Measurements from ENCODE around the gene ADAMTS17. TPM values are rescaled to one million over a fixed set of nuclear protein-coding genes. Genes with fewer than 3 reads are reported as not detected.
"Not testable (repeated sequence)": the region's sequence is repeated elsewhere in the genome, so short reads cannot be mapped to it uniquely, and the experiment has no call there.

Gene ADAMTS17
- total and polyA plus RNA-seq, 2 experiments from 2014 or later = 0.69 to 3.3 TPM

- Histone ChIP-seq H3K9me3 (ENCODE audit: low read depth) (no peaks in the 10 kb centered on the region), H3K4me3 (no peak overlapping the region), H3K4me1 (ENCODE audit: low read depth) (no peaks in the 10 kb centered on the region), H3K27me3 (peaks cover 42% of the 10 kb centered on the region), H3K27ac (no peak overlapping the region), H3K36me3 (no peaks in the 10 kb centered on the region)
- no peak for TF ChIP-seq CTCF (IDR thresholded peaks at IDR 0.05; ENCODE audit: low read depth, low read length)
- DNase-seq (ENCODE audit: low read depth in 1 of 2, low spot score in 1 of 2) = no peak
Measured at GRCh38 chr15:99929266-99929665, 412.5 kb downstream of the ADAMTS17 start.

- Histone ChIP-seq H3K27ac (no peak overlapping the region), H3K9me3 (ENCODE audit: low read depth) (no peaks in the 10 kb centered on the region), H3K4me3 (peak overlapping the region; percentile 26), H3K36me3 (no peaks in the 10 kb centered on the region), H3K4me1 (ENCODE audit: low read depth) (no peaks in the 10 kb centered on the region), H3K27me3 (peaks cover 50% of the 10 kb centered on the region)
- TF ChIP-seq CTCF (IDR thresholded peaks at IDR 0.05; ENCODE audit: low read depth, low read length) = peak; percentile 46
- DNase-seq (ENCODE audit: low read depth in 1 of 2, low spot score in 1 of 2) = peak; percentile 82 to 88
Measured at GRCh38 chr15:99928429-99928981, 413.3 kb downstream of the ADAMTS17 start.

DNA sequence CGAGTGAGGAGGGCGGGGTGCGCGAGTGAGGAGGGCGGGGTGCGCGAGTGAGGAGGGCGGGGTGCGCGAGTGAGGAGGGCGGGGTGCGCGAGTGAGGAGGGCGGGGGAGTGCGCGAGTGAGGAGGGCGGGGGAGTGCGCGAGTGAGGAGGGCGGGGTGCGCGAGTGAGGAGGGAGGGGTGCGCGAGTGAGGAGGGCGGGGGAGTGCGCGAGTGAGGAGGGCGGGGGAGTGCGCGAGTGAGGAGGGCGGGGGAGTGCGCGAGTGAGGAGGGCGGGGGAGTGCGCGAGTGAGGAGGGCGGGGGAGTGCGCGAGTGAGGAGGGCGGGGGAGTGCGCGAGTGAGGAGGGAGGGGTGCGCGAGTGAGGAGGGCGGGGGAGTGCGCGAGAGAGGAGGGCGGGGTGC, 415.2 kb downstream of the ADAMTS17 start:
- H3K36me3 ChIP-seq; H3K9me3 ChIP-seq (ENCODE audit: low read depth); H3K4me3 ChIP-seq; DNase-seq (ENCODE audit: low read depth in 1 of 2, low spot score in 1 of 2); H3K27ac ChIP-seq; H3K4me1 ChIP-seq (ENCODE audit: low read depth): not testable (repeated sequence)
- peaks cover 56% of the 10 kb centered on the region for H3K27me3 ChIP-seq

- no peak for TF ChIP-seq CTCF (IDR thresholded peaks at IDR 0.05; ENCODE audit: low read depth, low read length)
Measured at GRCh38 chr15:99925661-99926461, 415.9 kb downstream of the ADAMTS17 start.

GRCh38 chr15:99923711-99924110, 418.1 kb downstream of the ADAMTS17 start:
- H3K27ac ChIP-seq = no peak overlapping the region

More at GRCh38 chr15:99925661-99926461, 415.9 kb downstream of the ADAMTS17 start:
- no peaks in the 10 kb centered on the region for H3K4me1 ChIP-seq (ENCODE audit: low read depth)
- no peaks in the 10 kb centered on the region for H3K9me3 ChIP-seq (ENCODE audit: low read depth)
- H3K4me3 ChIP-seq = peak overlapping the region; percentile 29
- peaks cover 61% of the 10 kb centered on the region for H3K27me3 ChIP-seq
- no peaks in the 10 kb centered on the region for H3K36me3 ChIP-seq
- DNase-seq (ENCODE audit: low read depth in 1 of 2, low spot score in 1 of 2) = peak; percentile 11 to 51
- H3K27ac ChIP-seq = no peak overlapping the region

More at GRCh38 chr15:99923711-99924110, 418.1 kb downstream of the ADAMTS17 start:
- Histone ChIP-seq H3K4me1 (ENCODE audit: low read depth) (no peaks in the 10 kb centered on the region), H3K9me3 (ENCODE audit: low read depth) (no peaks in the 10 kb centered on the region), H3K27me3 (peaks cover 39% of the 10 kb centered on the region), H3K4me3 (no peak overlapping the region), H3K36me3 (no peaks in the 10 kb centered on the region)
- no peak for DNase-seq (ENCODE audit: low read depth in 1 of 2, low spot score in 1 of 2)
- no peak for TF ChIP-seq CTCF (IDR thresholded peaks at IDR 0.05; ENCODE audit: low read depth, low read length)

Other genes starting within 250 kb of the ADAMTS17 start
- gene CERS3, start 187.0 kb upstream of the ADAMTS17 start, total RNA-seq = 0.85 TPM in 1 of 2 replicates, not detected in the other
- gene CERS3, start 187.0 kb upstream of the ADAMTS17 start, polyA plus RNA-seq = not detected in 2 replicates